H1 (cell line): Measurements from ENCODE around the gene CERS5.

Source experiments
- BACH1 ChIP-seq: IDR thresholded peaks from 2 replicates; pipeline ENCODE4 v1.6.1; 2012; ENCODE audit warnings: low read length, improper control_type of control experiment
- CREB1 ChIP-seq: IDR thresholded peaks from 2 replicates; pipeline ENCODE4 v1.6.1; 2012; ENCODE audit warnings: inconsistent platforms
- CTCF ChIP-seq, 3 experiments: IDR thresholded peaks; 1 replicate in 2 of 3; 2 replicates in 1 of 3; pipeline versions ENCODE4 v1.5.1 to v1.6.1; 2011; ENCODE audit warnings: low read length in 3 of 3, mild to moderate bottlenecking in 3 of 3, inconsistent platforms in 2 of 3, low read depth in 1 of 3, moderate library complexity in 1 of 3; ENCODE audit not compliant: insufficient read depth in 1 of 3; ENCODE audit errors: control extremely low read depth in 1 of 3
- E2F6 ChIP-seq: IDR thresholded peaks from 2 replicates; pipeline ENCODE4 v1.6.1; 2012; ENCODE audit warnings: inconsistent platforms
- EZH2 ChIP-seq: fragments of 200-600 bp; sonication (generic); IDR thresholded peaks from 2 replicates; pipeline ENCODE4 v1.7.1; 2012; ENCODE audit warnings: low read depth, mild to moderate bottlenecking, moderate library complexity, low read length, inconsistent platforms; ENCODE audit not compliant: severe bottlenecking
- HDAC6 ChIP-seq: IDR thresholded peaks from one replicate; pipeline ENCODE4 v1.7.1; 2012; ENCODE audit warnings: low read depth, mild to moderate bottlenecking, inconsistent platforms, low read length, moderate library complexity
- POLR2A ChIP-seq, 2 experiments: IDR thresholded peaks; 1 replicate in 1 of 2; 2 replicates in 1 of 2; pipeline ENCODE4 v1.6.1; 2011; ENCODE audit warnings: low read depth in 2 of 2, low read length in 2 of 2, mild to moderate bottlenecking in 2 of 2; ENCODE audit errors: control extremely low read depth in 1 of 2
- POLR2AphosphoS5 ChIP-seq: IDR thresholded peaks from 2 replicates; pipeline ENCODE4 v1.6.1; 2011; ENCODE audit warnings: low read depth, low read length
- TAF1 ChIP-seq: IDR thresholded peaks from 2 replicates; pipeline ENCODE4 v1.6.1; 2011; ENCODE audit warnings: mild to moderate bottlenecking, low read depth, low read length

- TF ChIP-seq EZH2 (no peak), POLR2A (IDR thresholded peaks at IDR 0.05; ENCODE audit: control extremely low read depth in 1 of 2, low read depth in 2 of 2, low read length in 2 of 2) (no peak), HDAC6 (no peak), BACH1 (no peak), E2F6 (no peak), CTCF (IDR thresholded peaks at IDR 0.05; ENCODE audit: control extremely low read depth in 1 of 3, insufficient read depth in 1 of 3, low read depth in 1 of 3, low read length in 3 of 3) (no peak), POLR2AphosphoS5 (no peak), CREB1 (no peak), TAF1 (no peak)
Observed at GRCh38 chr12:50111395-50111692, 55.8 kb downstream of the CERS5 start.
